ENCODE data around the gene PRKCZ.

The PRKCZ gene

GRCh38 chr1:2233997-2234761 is 184.0 kb downstream of the PRKCZ start:
- DNase-seq = no peak

GRCh38 chr1:2234762-2235113 is 184.5 kb downstream of the PRKCZ start:
- no peak for DNase-seq

All from NCI-H446 treated with DMSO at 0.1 percent for 48 hours (cell line).